Esophagus squamous epithelium (tissue), 5 donors: Measurements from ENCODE around the gene KANSL1. TPM values are rescaled to one million over a fixed set of nuclear protein-coding genes. Genes with fewer than 3 reads are reported as not detected.

ENCODE experiments used
- DNase-seq: peaks from one replicate; lab custom pipeline; 2025; lab: John Stamatoyannopoulos, UW
- H3K27ac ChIP-seq, 4 donors: fragments of 200-600 bp; sonication (generic); one replicate each; pipeline ENCODE4 v1.5.1; 2016 to 2019; ENCODE audit warnings: mild to moderate bottlenecking in 1 of 4
- H3K27me3 ChIP-seq, 4 donors: fragments of 200-600 bp; sonication (generic); 1 replicate in 3 of 4; 2 replicates in 1 of 4; pipeline versions ENCODE4 v1.5.1 to v1.6.0; 2017 to 2021; ENCODE audit warnings: antibody characterized with exemption in 1 of 4
- H3K36me3 ChIP-seq, 3 donors: fragments of 200-600 bp; sonication (generic); one replicate each; pipeline ENCODE4 v1.5.1; 2016 to 2019
- H3K4me1 ChIP-seq, 3 donors: fragments of 200-600 bp; sonication (generic); one replicate each; pipeline ENCODE4 v1.5.1; 2017 to 2019
- H3K4me3 ChIP-seq, 4 donors: fragments of 200-600 bp; sonication (generic); 1 replicate in 3 of 4; 2 replicates in 1 of 4; pipeline ENCODE4 v1.5.1; 2016 to 2019; ENCODE audit warnings: mild to moderate bottlenecking in 2 of 4, moderate library complexity in 1 of 4
- H3K9me3 ChIP-seq, 3 donors: fragments of 200-600 bp; sonication (generic); one replicate each; pipeline ENCODE4 v1.5.1; 2016 to 2019
- CTCF ChIP-seq, 6 experiments: fragments of 450-650 bp in 4 of 6; fragments of 200-600 bp in 2 of 6; sonication (generic) in 2 of 6; IDR thresholded peaks; one replicate each; pipeline ENCODE4 v1.5.1; 2016 to 2019; ENCODE audit warnings: antibody characterized with exemption in 6 of 6, mild to moderate bottlenecking in 4 of 6, moderate library complexity in 4 of 6
- POLR2A ChIP-seq, 4 donors: fragments of 450-650 bp; IDR thresholded peaks; one replicate each; pipeline ENCODE4 v1.6.1; 2017; ENCODE audit warnings: antibody characterized with exemption in 4 of 4, mild to moderate bottlenecking in 4 of 4, moderate library complexity in 3 of 4
- WGBS, 2 donors: methylation state at CpG; one replicate each; pipeline ENCODE4 v1.1.5; 2018; 5-methylcytosine and 5-hydroxymethylcytosine counted together
- intact Hi-C: fragments of 100-400 bp; cut with DNase I; formaldehyde crosslinking; loops from one replicate; pipeline ENCODE4 v1.15.0; 2022
- total RNA-seq, 4 donors: library from RNA; depleted of rRNA; stranded (reverse); fragments of >200 nt; gene quantifications; one replicate each; pipeline ENCODE4 v1.1.0, GENCODE V29; 2016
- donor health status: DM: yes; HTN: yes; CAD: no.

KANSL1 gene
- total RNA-seq, 4 donors from 2014 or later = 31.0 to 79.0 (median 51.8) TPM

GRCh38 chr17:46013502-46014165 lies 179.6 kb downstream of the KANSL1 start:
- no peak for TF ChIP-seq CTCF (IDR thresholded peaks at IDR 0.05)
- no peak for TF ChIP-seq POLR2A (IDR thresholded peaks at IDR 0.05)
- DNase-seq = no peak
- peaks cover 0 to 11% (median 0%) of the 10 kb centered on the region in 3 donors for H3K4me1 ChIP-seq

GRCh38 chr17:46013127-46013501 lies 180.1 kb downstream of the KANSL1 start:
- H3K27me3 ChIP-seq = no peaks in the 10 kb centered on the region
- no peak for DNase-seq

More at GRCh38 chr17:46013502-46014165, 179.6 kb downstream of the KANSL1 start:
- WGBS, 2 donors = 61 to 72% methylated on average over 7 to 9 of the region's 9 CpGs
- Histone ChIP-seq H3K9me3 (no peaks in the 10 kb centered on the region), H3K27me3 (no peaks in the 10 kb centered on the region), H3K36me3 (no peaks in the 10 kb centered on the region), H3K4me3 (no peak overlapping the region), H3K27ac (no peak overlapping the region)
- intact Hi-C loops = no loop called here

GRCh38 chr17:46012506-46013079 lies 180.6 kb downstream of the KANSL1 start:
- H3K4me1 ChIP-seq = peaks cover 0 to 11% (median 0%) of the 10 kb centered on the region in 3 donors
- DNase-seq = no peak
- H3K36me3 ChIP-seq = no peaks in the 10 kb centered on the region
- H3K27ac ChIP-seq = no peak overlapping the region
- TF ChIP-seq CTCF (IDR thresholded peaks at IDR 0.05) = no peak
- TF ChIP-seq POLR2A (IDR thresholded peaks at IDR 0.05) = no peak
- H3K4me3 ChIP-seq = no peak overlapping the region
- no peaks in the 10 kb centered on the region for H3K27me3 ChIP-seq
- no peaks in the 10 kb centered on the region for H3K9me3 ChIP-seq
- intact Hi-C loops = no loop called here
- 71 to 91% methylated on average over 8 to 10 of the region's 11 CpGs for WGBS, 2 donors

More at GRCh38 chr17:46013127-46013501, 180.1 kb downstream of the KANSL1 start:
- intact Hi-C loops = no loop called here
- Histone ChIP-seq H3K36me3 (no peaks in the 10 kb centered on the region), H3K9me3 (no peaks in the 10 kb centered on the region), H3K4me3 (no peak overlapping the region), H3K4me1 (peaks cover 0 to 11% (median 0%) of the 10 kb centered on the region in 3 donors), H3K27ac (no peak overlapping the region)
- TF ChIP-seq CTCF (IDR thresholded peaks at IDR 0.05) = no peak
- TF ChIP-seq POLR2A (IDR thresholded peaks at IDR 0.05) = no peak
- WGBS, 2 donors = 89% methylated on average over 3 of the region's 7 CpGs; no CpG with 5 or more reads in 1 of the 2 donors

GRCh38 chr17:46011711-46012505 lies 181.3 kb downstream of the KANSL1 start:
- TF ChIP-seq CTCF (IDR thresholded peaks at IDR 0.05) (no peak), POLR2A (IDR thresholded peaks at IDR 0.05) (no peak)
- no peak for DNase-seq
- intact Hi-C loops = no loop called here

More at GRCh38 chr17:46011711-46012505, 181.3 kb downstream of the KANSL1 start:
- Histone ChIP-seq H3K9me3 (no peaks in the 10 kb centered on the region), H3K27me3 (no peaks in the 10 kb centered on the region), H3K4me1 (peaks cover 0 to 11% (median 0%) of the 10 kb centered on the region in 3 donors), H3K36me3 (no peaks in the 10 kb centered on the region), H3K4me3 (no peak overlapping the region), H3K27ac (no peak overlapping the region)
- WGBS, 2 donors = 80 to 82% methylated on average over 8 to 13 of the region's 28 CpGs
